ENCODE results near the gene FTH1. TPM values are rescaled to one million over a fixed set of nuclear protein-coding genes. Genes with fewer than 3 reads are reported as not detected.

Gene FTH1
- total and polyA plus RNA-seq, 2 of the 8 experiments (the other 6 are each of a cell fraction or from before 2014, with no cell fraction given) = 1,153 to 1,461 TPM

- no peaks in the 10 kb centered on the region for H3K23me2 ChIP-seq (ENCODE audit: low read depth, low read length)
- H2BK5ac ChIP-seq (ENCODE audit: low read depth, low read length) = peak overlapping the region; percentile 88; the same call in 1 of the 2 replicates
- DNase-seq (ENCODE audit: low read depth in 1 of 2, low spot score in 2 of 2) (peak in 1 of 2 experiments; percentile 34), FAIRE-seq (peak; percentile 7)
- H4K5ac ChIP-seq (ENCODE audit: insufficient read length, low read depth, low read length) = no peak overlapping the region
- peak overlapping the region; percentile 60; the same call in 1 of the 2 replicates for H3K18ac ChIP-seq (ENCODE audit: extremely low read depth, low read length)
- no peak overlapping the region for H3K9ac ChIP-seq (replicated peaks in 1 of 4; ENCODE audit: extremely low read depth in 1 of 4, low read depth in 3 of 4, low read length in 3 of 4)
- H3K4ac ChIP-seq (replicated peaks; ENCODE audit: insufficient read length, low read depth, low read length) = no peak overlapping the region
- H2AFZ ChIP-seq (ENCODE audit: low read length) = no peak overlapping the region
- H2BK12ac ChIP-seq (ENCODE audit: low read depth, low read length) = peak overlapping the region; percentile 90; the same call in 1 of the 2 replicates
- H3K27me3 ChIP-seq (replicated peaks in 1 of 4; ENCODE audit: control insufficient read depth in 3 of 4, extremely low read depth in 1 of 4, insufficient read depth in 3 of 4, low read length in 3 of 4) = peaks cover 0 to under 1% (median under 1%) of the 10 kb centered on the region in 4 experiments; a peak in 3 of 7 replicates
- H3K4me3 ChIP-seq (ENCODE audit: extremely low read depth in 1 of 4, insufficient read depth in 2 of 4, low read depth in 3 of 4, low read length in 4 of 4) = no peak overlapping the region
- no peak overlapping the region for H3K27ac ChIP-seq (ENCODE audit: low read depth, low read length)
- no peaks in the 10 kb centered on the region for H3K36me3 ChIP-seq (ENCODE audit: control insufficient read depth in 2 of 4, insufficient read depth in 4 of 4, low read length in 3 of 4)
- no peaks in the 10 kb centered on the region for H3K79me2 ChIP-seq (ENCODE audit: control insufficient read depth in 1 of 2, insufficient read depth in 2 of 2, low read length in 2 of 2)
- no peak overlapping the region for H2BK120ac ChIP-seq (replicated peaks; ENCODE audit: low read depth, low read length)
- no peaks in the 10 kb centered on the region; a peak in 1 of 7 replicates for H3K4me1 ChIP-seq (replicated peaks in 1 of 4; ENCODE audit: control insufficient read depth in 3 of 4, insufficient read depth in 4 of 4, low read length in 3 of 4)
- 79% methylated on average over 9 of the region's 9 CpGs; no CpG with 5 or more reads in 1 of the 2 experiments for WGBS, 2 experiments (ENCODE audit: extremely low coverage in 1 of 2, insufficient coverage in 1 of 2, insufficient read length in 1 of 2, insufficient replicate concordance in 2 of 2, low coverage in 1 of 2, low lambda C conversion rate in 2 of 2, missing lambda C conversion rate in 1 of 2)
- no peak overlapping the region for H4K91ac ChIP-seq (replicated peaks; ENCODE audit: insufficient read length, low read length)
- no peaks in the 10 kb centered on the region for H4K20me1 ChIP-seq (replicated peaks in 1 of 2; ENCODE audit: control insufficient read depth in 1 of 2, insufficient read depth in 2 of 2, low read length in 2 of 2)
- no peak overlapping the region for H3K56ac ChIP-seq (replicated peaks; ENCODE audit: insufficient read length, low read depth, low read length)
- no peaks in the 10 kb centered on the region for H3K9me3 ChIP-seq (ENCODE audit: insufficient read depth in 2 of 2, low read depth in 1 of 2, low read length in 1 of 2)
- no peaks in the 10 kb centered on the region for H3K79me1 ChIP-seq (ENCODE audit: low read depth, low read length)
- H2AK5ac ChIP-seq (ENCODE audit: low read depth, low read length) = no peak overlapping the region; the same call in 1 of the 2 replicates
- no peak overlapping the region for H3K23ac ChIP-seq (ENCODE audit: insufficient read length)
- H2BK20ac ChIP-seq (ENCODE audit: low read length) = 0 out of 2 replicates have a peak overlapping the region, but pooled peaks have one; percentile 61
- H3K14ac ChIP-seq (ENCODE audit: insufficient read length) = no peak overlapping the region
- H4K8ac ChIP-seq (ENCODE audit: extremely low read depth, insufficient read depth, low read length) = no peak overlapping the region
- POLR2A ChIA-PET (ENCODE audit: partially characterized antibody) = interaction anchor here (0.6 to 22.2 kb wide), 13 partner anchors 21 to 158 kb away, joined by 3 to 458 read pairs (median 4); partner anchors contain the start of gene FTH1
- CTCF ChIA-PET (ENCODE audit: partially characterized antibody) = interaction anchor here (0.8 to 10.3 kb wide), 11 partner anchors 9 to 158 kb away, joined by 3 to 658 read pairs (median 45); partner anchors contain the start of gene FADS3
- no peak overlapping the region for H3K4me2 ChIP-seq (ENCODE audit: insufficient read depth in 1 of 2, low read depth in 2 of 2, low read length in 2 of 2)
- H2BK15ac ChIP-seq (ENCODE audit: low read length) = no peak overlapping the region
- no peak for TF ChIP-seq EZH2 (IDR thresholded peaks at IDR 0.05; ENCODE audit: low read depth, low read length, severe bottlenecking)
- TF ChIP-seq, protein P1, sequence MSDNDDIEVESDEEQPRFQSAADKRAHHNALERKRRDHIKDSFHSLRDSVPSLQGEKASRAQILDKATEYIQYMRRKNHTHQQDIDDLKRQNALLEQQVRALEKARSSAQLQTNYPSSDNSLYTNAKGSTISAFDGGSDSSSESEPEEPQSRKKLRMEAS (IDR thresholded peaks at IDR 0.05) = no peak
- TF ChIP-seq PHF8 (conservative IDR thresholded peaks at IDR 0.05; ENCODE audit: low read depth, low read length) = no peak
Measured at GRCh38 chr11:61949169-61950034, 18.0 kb downstream of the FTH1 start.

Data from H1 (cell line).